ENCODE data around the gene AHCYL1.

DNA sequence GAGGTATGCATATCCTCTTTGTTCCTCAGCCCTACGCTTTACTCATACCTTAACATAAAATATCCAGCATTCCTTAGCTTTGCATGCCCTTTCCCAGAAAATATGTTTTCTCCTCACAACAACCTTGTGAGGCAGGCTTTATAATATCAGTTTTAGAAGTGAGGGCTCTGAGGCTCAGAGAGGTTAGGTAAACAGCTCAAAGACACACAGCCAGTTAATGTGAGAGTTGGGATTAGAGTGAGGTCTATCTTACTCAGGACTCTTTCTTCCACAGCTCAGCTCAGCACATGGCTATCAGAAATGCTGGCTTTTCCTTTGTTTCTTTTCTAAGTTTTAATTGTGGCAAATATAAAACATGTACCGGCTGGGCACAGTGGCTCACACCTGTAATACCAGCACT, 46.0 kb upstream of the AHCYL1 start:
- TF ChIP-seq, protein P1, sequence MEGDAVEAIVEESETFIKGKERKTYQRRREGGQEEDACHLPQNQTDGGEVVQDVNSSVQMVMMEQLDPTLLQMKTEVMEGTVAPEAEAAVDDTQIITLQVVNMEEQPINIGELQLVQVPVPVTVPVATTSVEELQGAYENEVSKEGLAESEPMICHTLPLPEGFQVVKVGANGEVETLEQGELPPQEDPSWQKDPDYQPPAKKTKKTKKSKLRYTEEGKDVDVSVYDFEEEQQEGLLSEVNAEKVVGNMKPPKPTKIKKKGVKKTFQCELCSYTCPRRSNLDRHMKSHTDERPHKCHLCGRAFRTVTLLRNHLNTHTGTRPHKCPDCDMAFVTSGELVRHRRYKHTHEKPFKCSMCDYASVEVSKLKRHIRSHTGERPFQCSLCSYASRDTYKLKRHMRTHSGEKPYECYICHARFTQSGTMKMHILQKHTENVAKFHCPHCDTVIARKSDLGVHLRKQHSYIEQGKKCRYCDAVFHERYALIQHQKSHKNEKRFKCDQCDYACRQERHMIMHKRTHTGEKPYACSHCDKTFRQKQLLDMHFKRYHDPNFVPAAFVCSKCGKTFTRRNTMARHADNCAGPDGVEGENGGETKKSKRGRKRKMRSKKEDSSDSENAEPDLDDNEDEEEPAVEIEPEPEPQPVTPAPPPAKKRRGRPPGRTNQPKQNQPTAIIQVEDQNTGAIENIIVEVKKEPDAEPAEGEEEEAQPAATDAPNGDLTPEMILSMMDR (IDR thresholded peaks at IDR 0.05), result no peak
- TF ChIP-seq POLR2A (IDR thresholded peaks at IDR 0.05), result no peak

Measured in thyroid gland (tissue), 4 donors.